ENCODE measurements around the gene SHBG. TPM values are rescaled to one million over a fixed set of nuclear protein-coding genes. Genes with fewer than 3 reads are reported as not detected.

The SHBG gene
- total and polyA plus RNA-seq, 2 of the 8 experiments (the other 6 are each of a cell fraction or from before 2014, with no cell fraction given) = 1.1 to 1.2 TPM

DNA sequence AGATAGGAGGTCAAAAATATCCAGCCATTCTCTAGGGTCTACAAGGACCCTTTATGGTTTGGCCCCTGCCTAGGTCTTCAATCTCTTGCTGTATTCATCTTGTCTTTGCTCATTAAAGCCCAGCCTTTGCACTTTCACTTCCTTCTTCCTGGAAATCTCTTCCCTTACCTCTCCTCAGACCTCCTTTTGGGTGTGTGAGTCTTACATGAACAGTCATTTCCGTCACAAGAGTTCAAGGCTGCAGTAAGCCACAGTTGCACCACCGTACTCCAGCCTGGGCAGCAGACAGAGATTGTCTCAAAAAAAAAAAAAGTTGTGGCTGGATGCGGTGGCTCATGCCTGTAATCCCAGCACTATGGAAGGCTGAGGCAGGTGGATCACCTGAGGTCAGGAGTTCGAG lies 14.8 kb downstream of the SHBG start (continued):
- TF ChIP-seq, protein P1, sequence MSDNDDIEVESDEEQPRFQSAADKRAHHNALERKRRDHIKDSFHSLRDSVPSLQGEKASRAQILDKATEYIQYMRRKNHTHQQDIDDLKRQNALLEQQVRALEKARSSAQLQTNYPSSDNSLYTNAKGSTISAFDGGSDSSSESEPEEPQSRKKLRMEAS (IDR thresholded peaks at IDR 0.05) = no peak
- TF ChIP-seq FOSL1 (IDR thresholded peaks at IDR 0.05; ENCODE audit: insufficient read depth, low read depth, low read length) (no peak), CBX5 (IDR thresholded peaks at IDR 0.05; ENCODE audit: low read depth, low read length) (no peak)
